ENCODE data around the gene GABBR2. TPM values are rescaled to one million over a fixed set of nuclear protein-coding genes. Genes with fewer than 3 reads are reported as not detected.

Gene GABBR2
- total RNA-seq, 1 donor from 2014 or later: 0.74 TPM

DNA sequence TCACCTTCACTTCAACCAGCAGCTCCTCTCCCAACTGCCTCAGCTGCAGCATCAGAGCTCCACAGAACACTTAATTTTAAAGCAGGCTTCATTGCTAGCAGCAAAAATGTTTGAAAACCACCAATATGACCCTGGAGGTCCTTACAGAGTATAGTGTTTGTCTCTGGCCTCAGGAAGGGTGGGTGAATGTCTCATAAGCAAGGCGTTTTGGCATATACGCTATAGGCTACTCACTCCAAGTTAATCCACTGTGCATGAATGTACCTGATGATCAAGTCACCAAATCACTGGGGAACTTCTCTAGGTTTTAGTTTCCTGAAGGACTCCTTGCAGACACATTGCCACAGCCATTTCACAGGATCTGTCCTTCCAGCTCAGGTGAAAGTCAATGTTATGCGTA is 125.3 kb downstream of the GABBR2 start:
- Mint-ChIP-seq H3K4me3 (no peak overlapping the region), H3K36me3 (no peaks in the 10 kb centered on the region), H3K9me3 (no peaks in the 10 kb centered on the region), H3K27me3 (ENCODE audit: low read depth) (peaks cover 59% of the 10 kb centered on the region), H3K4me1 (no peaks in the 10 kb centered on the region), H3K27ac (no peak overlapping the region)
- TF ChIP-seq, protein P1, sequence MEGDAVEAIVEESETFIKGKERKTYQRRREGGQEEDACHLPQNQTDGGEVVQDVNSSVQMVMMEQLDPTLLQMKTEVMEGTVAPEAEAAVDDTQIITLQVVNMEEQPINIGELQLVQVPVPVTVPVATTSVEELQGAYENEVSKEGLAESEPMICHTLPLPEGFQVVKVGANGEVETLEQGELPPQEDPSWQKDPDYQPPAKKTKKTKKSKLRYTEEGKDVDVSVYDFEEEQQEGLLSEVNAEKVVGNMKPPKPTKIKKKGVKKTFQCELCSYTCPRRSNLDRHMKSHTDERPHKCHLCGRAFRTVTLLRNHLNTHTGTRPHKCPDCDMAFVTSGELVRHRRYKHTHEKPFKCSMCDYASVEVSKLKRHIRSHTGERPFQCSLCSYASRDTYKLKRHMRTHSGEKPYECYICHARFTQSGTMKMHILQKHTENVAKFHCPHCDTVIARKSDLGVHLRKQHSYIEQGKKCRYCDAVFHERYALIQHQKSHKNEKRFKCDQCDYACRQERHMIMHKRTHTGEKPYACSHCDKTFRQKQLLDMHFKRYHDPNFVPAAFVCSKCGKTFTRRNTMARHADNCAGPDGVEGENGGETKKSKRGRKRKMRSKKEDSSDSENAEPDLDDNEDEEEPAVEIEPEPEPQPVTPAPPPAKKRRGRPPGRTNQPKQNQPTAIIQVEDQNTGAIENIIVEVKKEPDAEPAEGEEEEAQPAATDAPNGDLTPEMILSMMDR (IDR thresholded peaks at IDR 0.05; ENCODE audit: unreplicated experiment): no peak
- DNase-seq (ENCODE audit: low spot score in 2 of 2, unreplicated experiment in 2 of 2): no peak

DNA sequence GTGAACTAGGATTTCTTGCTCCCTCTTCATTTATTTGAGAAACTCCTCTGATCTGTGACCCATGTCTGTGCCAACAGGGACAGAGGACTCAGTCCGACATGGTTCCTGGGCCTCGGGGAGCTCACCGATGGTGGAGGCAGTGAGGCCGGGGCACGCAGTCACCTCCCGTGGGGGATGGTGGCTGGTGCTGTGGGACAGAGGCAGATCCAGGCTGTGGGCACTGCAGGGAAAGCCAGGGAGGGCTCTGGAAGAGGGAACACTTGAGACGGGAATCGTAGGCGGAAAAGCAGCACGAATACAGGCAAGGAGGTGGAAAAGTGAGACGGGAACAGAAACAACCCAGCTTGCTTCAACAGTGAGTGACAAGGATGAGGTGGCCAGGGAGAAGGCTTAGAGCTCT is 127.8 kb downstream of the GABBR2 start:
- DNase-seq (ENCODE audit: low spot score in 2 of 2, unreplicated experiment in 2 of 2): no peak
- Mint-ChIP-seq H3K4me3 (no peak overlapping the region), H3K4me1 (no peaks in the 10 kb centered on the region), H3K27me3 (ENCODE audit: low read depth) (peaks cover 57% of the 10 kb centered on the region), H3K9me3 (no peaks in the 10 kb centered on the region), H3K27ac (no peak overlapping the region), H3K36me3 (no peaks in the 10 kb centered on the region)
- TF ChIP-seq, protein P1 (IDR thresholded peaks at IDR 0.05; ENCODE audit: unreplicated experiment): no peak

DNA sequence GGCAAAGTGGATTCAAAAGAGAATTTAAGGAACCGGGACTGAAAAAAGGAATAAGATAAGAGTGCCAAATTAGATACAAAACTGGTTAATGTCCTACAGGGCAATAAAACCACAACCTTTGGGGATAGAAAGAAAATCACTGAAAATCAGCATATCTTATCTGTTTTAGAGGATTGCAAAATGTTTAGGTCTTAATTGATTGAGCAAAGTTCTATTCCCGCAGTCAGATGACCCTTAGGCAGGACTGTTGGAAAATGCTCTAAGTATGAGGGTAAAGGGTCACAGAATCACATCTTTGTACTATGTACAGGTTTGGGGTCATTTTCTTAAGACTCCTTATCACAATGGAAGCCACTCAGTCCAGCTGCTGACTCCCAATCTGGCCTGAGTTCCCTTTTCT is 129.0 kb downstream of the GABBR2 start:
- no peaks in the 10 kb centered on the region for H3K36me3 Mint-ChIP-seq
- H3K4me1 Mint-ChIP-seq: no peaks in the 10 kb centered on the region
- H3K9me3 Mint-ChIP-seq: no peaks in the 10 kb centered on the region
- DNase-seq (ENCODE audit: low spot score in 2 of 2, unreplicated experiment in 2 of 2): no peak
- H3K4me3 Mint-ChIP-seq: no peak overlapping the region
- H3K27ac Mint-ChIP-seq: no peak overlapping the region
- H3K27me3 Mint-ChIP-seq (ENCODE audit: low read depth): peaks cover 57% of the 10 kb centered on the region
- TF ChIP-seq, protein P1 (IDR thresholded peaks at IDR 0.05; ENCODE audit: unreplicated experiment): no peak

DNA sequence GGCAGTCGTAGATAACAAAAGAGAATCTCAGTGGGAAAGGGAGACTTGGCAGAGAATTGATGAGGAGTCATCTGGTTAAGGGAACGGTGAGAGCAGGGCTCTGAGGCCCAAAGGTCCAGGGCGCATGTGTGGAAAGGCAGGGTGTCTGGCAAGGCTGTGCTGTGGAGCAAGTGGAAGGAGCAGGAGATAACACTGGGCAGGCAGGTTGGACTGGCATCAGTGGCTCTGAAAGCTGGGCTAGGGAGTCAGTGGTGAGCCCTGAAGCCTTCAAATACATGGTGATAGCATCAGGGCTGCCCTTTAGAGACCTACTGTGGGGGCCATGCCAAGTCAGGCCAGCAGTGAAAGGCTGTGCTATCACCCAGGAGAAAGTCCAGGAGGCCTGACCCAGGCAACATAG is 131.3 kb downstream of the GABBR2 start:
- TF ChIP-seq, protein P1 (IDR thresholded peaks at IDR 0.05; ENCODE audit: unreplicated experiment): no peak
- H3K27ac Mint-ChIP-seq: no peak overlapping the region
- no peak overlapping the region for H3K4me3 Mint-ChIP-seq
- no peak for DNase-seq (ENCODE audit: low spot score in 2 of 2, unreplicated experiment in 2 of 2)
- peaks cover 45% of the 10 kb centered on the region for H3K27me3 Mint-ChIP-seq (ENCODE audit: low read depth)
- no peaks in the 10 kb centered on the region for H3K9me3 Mint-ChIP-seq
- H3K4me1 Mint-ChIP-seq: no peaks in the 10 kb centered on the region
- no peaks in the 10 kb centered on the region for H3K36me3 Mint-ChIP-seq

DNA sequence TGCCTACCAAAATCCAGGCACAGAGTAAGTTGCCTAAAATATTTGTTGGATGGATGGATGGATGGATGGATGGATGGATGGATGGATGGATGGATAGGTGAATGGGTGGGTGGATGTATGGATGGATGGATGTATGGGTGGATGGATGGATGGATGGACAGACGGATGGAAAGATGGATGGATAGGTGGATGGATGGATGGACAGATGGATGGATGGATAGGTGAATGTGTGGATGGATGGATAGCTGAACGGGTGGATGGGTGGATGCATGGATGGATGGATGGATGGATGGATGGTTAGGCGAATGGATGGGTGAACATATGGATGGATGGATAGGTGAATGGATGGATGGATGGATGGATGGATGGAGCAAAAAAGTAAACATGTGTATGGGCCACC is 131.9 kb downstream of the GABBR2 start:
- Mint-ChIP-seq H3K4me1 (no peaks in the 10 kb centered on the region), H3K9me3 (no peaks in the 10 kb centered on the region), H3K27me3 (ENCODE audit: low read depth) (peaks cover 44% of the 10 kb centered on the region), H3K27ac (no peak overlapping the region), H3K4me3 (no peak overlapping the region), H3K36me3 (no peaks in the 10 kb centered on the region)
- DNase-seq (ENCODE audit: low spot score in 2 of 2, unreplicated experiment in 2 of 2): no peak
- TF ChIP-seq, protein P1 (IDR thresholded peaks at IDR 0.05; ENCODE audit: unreplicated experiment): no peak

DNA sequence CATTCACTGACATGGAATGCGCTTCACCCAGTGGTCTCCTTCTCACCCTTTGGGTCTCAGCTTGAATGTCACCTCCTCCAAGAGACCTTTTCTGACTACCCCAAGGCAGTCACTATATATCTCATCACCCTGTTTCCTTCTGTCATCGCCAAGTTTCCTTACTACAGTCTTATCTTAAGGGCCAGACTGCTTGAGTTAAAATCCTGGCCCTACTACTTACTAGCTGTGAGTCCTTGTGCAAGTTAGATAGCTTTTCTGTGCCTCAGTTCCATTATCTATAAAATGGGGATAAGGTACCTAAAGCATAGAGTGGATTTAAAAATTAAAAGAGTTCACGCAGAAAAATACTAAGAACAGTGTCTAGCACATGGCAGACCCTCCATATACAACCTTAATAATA is 132.4 kb downstream of the GABBR2 start:
- H3K27me3 Mint-ChIP-seq (ENCODE audit: low read depth): peaks cover 47% of the 10 kb centered on the region
- no peak overlapping the region for H3K4me3 Mint-ChIP-seq
- no peaks in the 10 kb centered on the region for H3K36me3 Mint-ChIP-seq
- H3K4me1 Mint-ChIP-seq: no peaks in the 10 kb centered on the region
- H3K9me3 Mint-ChIP-seq: no peaks in the 10 kb centered on the region
- no peak for DNase-seq (ENCODE audit: low spot score in 2 of 2, unreplicated experiment in 2 of 2)
- no peak overlapping the region for H3K27ac Mint-ChIP-seq
- TF ChIP-seq, protein P1 (IDR thresholded peaks at IDR 0.05; ENCODE audit: unreplicated experiment): no peak

Measured in mesothelial cell of epicardium (in vitro differentiated cells).